Measurements from ENCODE around the gene SLC6A13. TPM values are rescaled to one million over a fixed set of nuclear protein-coding genes. Genes with fewer than 3 reads are reported as not detected.

The SLC6A13 gene
- total and polyA plus RNA-seq, 2 donors (not counting 3 experiments of a cell fraction or from before 2014, with no cell fraction given): 0.14 TPM; not detected in 1

DNA sequence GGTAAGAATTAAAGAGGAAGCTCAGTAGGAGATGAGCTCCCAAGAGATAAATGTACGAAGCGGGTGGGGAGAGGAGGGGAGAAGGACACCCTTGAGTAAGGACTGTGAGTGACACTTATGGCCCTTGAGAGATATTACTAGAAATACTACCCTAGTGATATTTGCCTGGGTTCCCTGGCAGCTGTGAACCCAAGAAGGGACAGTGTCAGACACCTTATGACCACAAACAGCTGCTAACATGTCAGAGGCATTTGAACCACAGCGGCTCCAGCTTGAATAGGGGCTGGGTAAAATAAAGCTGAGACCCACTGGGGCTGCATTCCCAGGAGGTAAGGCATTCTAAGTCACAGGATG lies 29.0 kb downstream of the SLC6A13 start:
- ChIA-PET CTCF (interaction anchor here (0.7 kb wide), 1 partner anchor 13 kb away, joined by 3 read pairs; no protein-coding TSS in a partner anchor), POLR2A (no interaction called here)
- H3K9me1 ChIP-seq (replicated peaks; ENCODE audit: control insufficient read depth, extremely low read depth, insufficient read depth, low read length): no peaks in the 10 kb centered on the region
- DNase-seq (ENCODE audit: low read depth, low spot score) (no peak), FAIRE-seq (no peak)
- H3K9ac ChIP-seq (replicated peaks; ENCODE audit: extremely low read depth, insufficient read depth, low read length): no peak overlapping the region
- TF ChIP-seq GATA2 (IDR thresholded peaks at IDR 0.05; ENCODE audit: insufficient read depth, insufficient read length, low read depth, low read length): no peak
- TF ChIP-seq, protein P1, sequence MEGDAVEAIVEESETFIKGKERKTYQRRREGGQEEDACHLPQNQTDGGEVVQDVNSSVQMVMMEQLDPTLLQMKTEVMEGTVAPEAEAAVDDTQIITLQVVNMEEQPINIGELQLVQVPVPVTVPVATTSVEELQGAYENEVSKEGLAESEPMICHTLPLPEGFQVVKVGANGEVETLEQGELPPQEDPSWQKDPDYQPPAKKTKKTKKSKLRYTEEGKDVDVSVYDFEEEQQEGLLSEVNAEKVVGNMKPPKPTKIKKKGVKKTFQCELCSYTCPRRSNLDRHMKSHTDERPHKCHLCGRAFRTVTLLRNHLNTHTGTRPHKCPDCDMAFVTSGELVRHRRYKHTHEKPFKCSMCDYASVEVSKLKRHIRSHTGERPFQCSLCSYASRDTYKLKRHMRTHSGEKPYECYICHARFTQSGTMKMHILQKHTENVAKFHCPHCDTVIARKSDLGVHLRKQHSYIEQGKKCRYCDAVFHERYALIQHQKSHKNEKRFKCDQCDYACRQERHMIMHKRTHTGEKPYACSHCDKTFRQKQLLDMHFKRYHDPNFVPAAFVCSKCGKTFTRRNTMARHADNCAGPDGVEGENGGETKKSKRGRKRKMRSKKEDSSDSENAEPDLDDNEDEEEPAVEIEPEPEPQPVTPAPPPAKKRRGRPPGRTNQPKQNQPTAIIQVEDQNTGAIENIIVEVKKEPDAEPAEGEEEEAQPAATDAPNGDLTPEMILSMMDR (IDR thresholded peaks at IDR 0.05; ENCODE audit: extremely low read depth in 1 of 2, insufficient read depth in 1 of 2, low read depth in 1 of 2, low read length in 2 of 2): no peak
- TF ChIP-seq MYC (IDR thresholded peaks at IDR 0.05; ENCODE audit: low read depth, low read length): no peak
- no peak for TF ChIP-seq POLR2A (IDR thresholded peaks at IDR 0.05; ENCODE audit: low read depth, low read length)
- TF ChIP-seq POLR2AphosphoS5 (IDR thresholded peaks at IDR 0.05; ENCODE audit: insufficient read depth, low read depth, low read length): no peak
- TF ChIP-seq FOS (IDR thresholded peaks at IDR 0.05; ENCODE audit: borderline replicate concordance, insufficient read depth, low read length): no peak
- TF ChIP-seq EZH2 (IDR thresholded peaks at IDR 0.05; ENCODE audit: borderline replicate concordance, low read depth, low read length, severe bottlenecking): no peak
- no peaks in the 10 kb centered on the region for H3K9me3 ChIP-seq (replicated peaks; ENCODE audit: control insufficient read depth, insufficient read depth, low read length)
- H4K20me1 ChIP-seq (replicated peaks; ENCODE audit: control insufficient read depth, extremely low read depth, insufficient read depth, low read length): no peaks in the 10 kb centered on the region
- dilution Hi-C loops (cut with MboI; ENCODE audit: extremely low pct_ligation_motif_present, low sequenced_read_pairs) (no loop called here), intact Hi-C loops (cut with micrococcal nuclease) (no loop called here)
- no peaks in the 10 kb centered on the region for H3K79me2 ChIP-seq (ENCODE audit: control insufficient read depth, insufficient read depth, low read length)
- H3K27me3 ChIP-seq (ENCODE audit: control insufficient read depth in 2 of 2, insufficient read depth in 2 of 2, low read length in 2 of 2): peaks cover 0 to 3% of the 10 kb centered on the region in 2 experiments
- no peak overlapping the region for H3K27ac ChIP-seq (ENCODE audit: insufficient read depth, low read depth, low read length)
- no peak overlapping the region for H3K4me3 ChIP-seq (replicated peaks in 1 of 3; ENCODE audit: insufficient read depth in 1 of 3, low read depth in 1 of 3, low read length in 3 of 3)
- H3K36me3 ChIP-seq (ENCODE audit: control insufficient read depth in 2 of 2, extremely low read depth in 1 of 2, insufficient read depth in 2 of 2, low read length in 2 of 2): no peaks in the 10 kb centered on the region
- no peak overlapping the region for H3K4me2 ChIP-seq (ENCODE audit: insufficient read depth, low read length)
- H3K4me1 ChIP-seq (ENCODE audit: control insufficient read depth, extremely low read depth, insufficient read depth, low read length): no peaks in the 10 kb centered on the region
- no TSS peak for BruUV-seq (replicated peaks)
- H2AFZ ChIP-seq (ENCODE audit: low read depth, low read length): no peak overlapping the region

All from endothelial cell of umbilical vein (primary cell).